Endothelial cell of umbilical vein (primary cell): ENCODE measurements around the gene ZNF30. TPM values are rescaled to one million over a fixed set of nuclear protein-coding genes. Genes with fewer than 3 reads are reported as not detected.

Experiments used
- Bru-seq: library from RNA; stranded (reverse); fragments of 400-500 nt; gene quantifications from one replicate; lab custom pipeline; 2021; lab: Mats Ljungman, UMichigan
- BruChase-seq, 2 experiments: library from RNA; stranded (reverse); fragments of 400-500 nt; gene quantifications; one replicate each; lab custom pipeline; 2021; lab: Mats Ljungman, UMichigan
- BruUV-seq: library from RNA; stranded (reverse); fragments of 400-500 nt; replicated peaks from 2 replicates; lab custom pipeline; 2021; lab: Mats Ljungman, UMichigan
- CTCF ChIA-PET: fragments of 300-600, 350-600 bp; sonication (Branson Sonifier 250); formaldehyde crosslinking; loops from one replicate; lab custom pipeline; 2021; ENCODE audit warnings: antibody characterized with exemption, inconsistent platforms; lab: Charles Lee
- POLR2A ChIA-PET: fragments of 300-600, 350-600 bp; sonication (Branson Sonifier 250); formaldehyde crosslinking; loops from one replicate; lab custom pipeline; 2021; ENCODE audit warnings: antibody characterized with exemption, inconsistent platforms; lab: Charles Lee
- DNase-seq: peaks from one replicate; pipeline ENCODE4 v3.0.0-alpha.2; 2011; ENCODE audit warnings: low read depth, low spot score
- FAIRE-seq: peaks from 2 replicates; lab custom pipeline; 2011; peaks lifted over from hg19 to GRCh38; lab: Jason Lieb, UNC
- H2AFZ ChIP-seq: 2 replicates; pipeline ENCODE4 v1.6.0; 2012; ENCODE audit warnings: low read depth, low read length, control low read depth, inconsistent platforms
- H3K27ac ChIP-seq: 2 replicates; pipeline ENCODE4 v1.5.1; 2011; ENCODE audit warnings: low read depth, mild to moderate bottlenecking, control low read depth, low read length, moderate library complexity; ENCODE audit not compliant: insufficient read depth
- H3K27me3 ChIP-seq, 2 experiments: 2 replicates each; pipeline versions ENCODE4 v1.6.0 to v1.6.1; 2011; ENCODE audit warnings: low read length in 2 of 2, mixed read lengths in 1 of 2; ENCODE audit not compliant: control insufficient read depth in 2 of 2, insufficient read depth in 2 of 2
- H3K36me3 ChIP-seq, 2 experiments: 2 replicates in 1 of 2; 3 replicates in 1 of 2; pipeline ENCODE4 v1.5.1; 2011; ENCODE audit warnings: low read length in 2 of 2, mild to moderate bottlenecking in 1 of 2, moderate library complexity in 1 of 2; ENCODE audit not compliant: control insufficient read depth in 2 of 2, insufficient read depth in 2 of 2; ENCODE audit errors: extremely low read depth in 1 of 2
- H3K4me1 ChIP-seq: 3 replicates; pipeline ENCODE4 v1.5.1; 2011; ENCODE audit warnings: mild to moderate bottlenecking, low read length; ENCODE audit not compliant: control insufficient read depth, insufficient read depth; ENCODE audit errors: extremely low read depth
- H3K4me2 ChIP-seq: 2 replicates; pipeline ENCODE4 v1.6.1; 2011; ENCODE audit warnings: low read length, control low read depth, mixed read lengths; ENCODE audit not compliant: insufficient read depth
- H3K4me3 ChIP-seq, 3 experiments: fragments of 200-600 bp in 1 of 3; sonication (generic), shearing (Covaris generic) in 1 of 3; replicated peaks in 1 of 3; 2 replicates each; pipeline ENCODE4 v1.5.1; 2011 to 2016; ENCODE audit warnings: control low read depth in 3 of 3, low read length in 3 of 3, mild to moderate bottlenecking in 2 of 3, inconsistent platforms in 1 of 3, low read depth in 1 of 3, moderate library complexity in 1 of 3; ENCODE audit not compliant: insufficient read depth in 1 of 3
- H3K79me2 ChIP-seq: 2 replicates; pipeline ENCODE4 v1.6.0; 2012; ENCODE audit warnings: low read length, inconsistent platforms; ENCODE audit not compliant: control insufficient read depth, insufficient read depth
- H3K9ac ChIP-seq: replicated peaks from 2 replicates; pipeline ENCODE3; 2011; ENCODE audit warnings: low read length, control low read depth; ENCODE audit not compliant: insufficient read depth; ENCODE audit errors: extremely low read depth
- H3K9me1 ChIP-seq: replicated peaks from 3 replicates; pipeline ENCODE4 v1.6.0; 2011; ENCODE audit warnings: mild to moderate bottlenecking, low read length; ENCODE audit not compliant: control insufficient read depth, insufficient read depth; ENCODE audit errors: extremely low read depth
- H3K9me3 ChIP-seq: replicated peaks from 2 replicates; pipeline ENCODE4 v1.5.1; 2012; ENCODE audit warnings: low read length, inconsistent platforms; ENCODE audit not compliant: control insufficient read depth, insufficient read depth
- H4K20me1 ChIP-seq: replicated peaks from 2 replicates; pipeline ENCODE3; 2011; ENCODE audit warnings: mild to moderate bottlenecking, low read length; ENCODE audit not compliant: control insufficient read depth, insufficient read depth; ENCODE audit errors: extremely low read depth
- CTCF ChIP-seq, 2 donors: IDR thresholded peaks; 1 replicate in 1 of 2; 2 replicates in 1 of 2; pipeline ENCODE4 v1.5.1; 2011; ENCODE audit warnings: low read length in 2 of 2, mild to moderate bottlenecking in 2 of 2, moderate library complexity in 2 of 2, control low read depth in 1 of 2, inconsistent platforms in 1 of 2, low read depth in 1 of 2; ENCODE audit not compliant: insufficient read depth in 1 of 2; ENCODE audit errors: extremely low read depth in 1 of 2
- EZH2 ChIP-seq: IDR thresholded peaks from 2 replicates; pipeline ENCODE4 v1.6.1; 2012; ENCODE audit warnings: borderline replicate concordance, low read depth, mild to moderate bottlenecking, moderate library complexity, low read length, inconsistent platforms; ENCODE audit not compliant: severe bottlenecking
- FOS ChIP-seq: IDR thresholded peaks from 2 replicates; pipeline ENCODE4 v1.6.1; 2011; ENCODE audit warnings: mild to moderate bottlenecking, low read length, moderate library complexity, borderline replicate concordance; ENCODE audit not compliant: insufficient read depth
- GATA2 ChIP-seq: IDR thresholded peaks from 2 replicates; pipeline ENCODE4 v1.7.0; 2011; ENCODE audit warnings: low read depth, mild to moderate bottlenecking, moderate library complexity, mixed read lengths, low read length; ENCODE audit not compliant: insufficient read length, insufficient read depth
- JUN ChIP-seq: IDR thresholded peaks from 2 replicates; pipeline ENCODE4 v1.6.1; 2011; ENCODE audit warnings: borderline replicate concordance, low read depth; ENCODE audit not compliant: insufficient read length, insufficient read depth
- MAX ChIP-seq: IDR thresholded peaks from 2 replicates; pipeline ENCODE4 v1.6.1; 2011; ENCODE audit not compliant: insufficient read depth, insufficient read length
- MYC ChIP-seq: IDR thresholded peaks from one replicate; pipeline ENCODE4 v1.6.1; 2011; ENCODE audit warnings: mild to moderate bottlenecking, low read depth, low read length
- POLR2A ChIP-seq: IDR thresholded peaks from 2 replicates; pipeline ENCODE4 v1.6.1; 2012; ENCODE audit warnings: low read depth, mild to moderate bottlenecking, control low read depth, low read length
- POLR2AphosphoS5 ChIP-seq: IDR thresholded peaks from 2 replicates; pipeline ENCODE4 v1.6.1; 2012; ENCODE audit warnings: low read depth, mild to moderate bottlenecking, control low read depth, low read length, moderate library complexity; ENCODE audit not compliant: insufficient read depth
- dilution Hi-C: fragments of 300-500 bp; cut with MboI; formaldehyde crosslinking; loops from one replicate; pipeline ENCODE4 v1.15.0; 2019; ENCODE audit warnings: low sequenced_read_pairs; ENCODE audit not compliant: extremely low pct_ligation_motif_present
- intact Hi-C: fragments of 100-400 bp; cut with micrococcal nuclease; formaldehyde crosslinking; loops from one replicate; pipeline ENCODE4 v1.10.0; 2022
- long read RNA-seq: library from polyadenylated mRNA; stranded (forward); transcript quantifications from one replicate; pipeline ENCODE4 v2.0.0, GENCODE V29; 2021
- polyA minus RNA-seq, 3 experiments: library from RNA; depleted of rRNA, polyadenylated mRNA; stranded (reverse); fragments of >200 nt; gene quantifications; 1 replicate in 1 of 3; 2 replicates in 2 of 3; pipeline ENCODE4 v1.2.3, GENCODE V29; 2011
- polyA plus RNA-seq, 4 experiments: library from polyadenylated mRNA; depleted of rRNA in 3 of 4; stranded (reverse) in 3 of 4; unstranded in 1 of 4; fragments of >200 nt; gene quantifications; 2 replicates each; pipeline versions ENCODE4 v1.2.1 to v1.2.3, GENCODE V29; 2011 to 2012; ENCODE audit warnings: missing spikeins in 1 of 4
- total RNA-seq: library from RNA; stranded (reverse); gene quantifications from 2 replicates; pipeline ENCODE4 v1.2.3, GENCODE V29; 2021

Gene ZNF30
- total RNA-seq (3.6 and 4.7 TPM in 2 replicates), polyA plus RNA-seq (1.2 and 1.3 TPM in 2 replicates), polyA minus RNA-seq (2.6 and 3.6 TPM in 2 replicates), Bru-seq, nascent RNA (percentile 49 among the genes with signal in this experiment), BruChase-seq, experiment 1, labeled RNA remaining after a 6-hour chase (percentile 50 among the genes with signal in this experiment), BruChase-seq, experiment 2, labeled RNA remaining after a 2-hour chase (percentile 53 among the genes with signal in this experiment)
- polyA plus RNA-seq (2011; cell fraction: cytosol; rRNA removed), result 2.1 and 2.3 TPM in 2 replicates
- polyA plus RNA-seq (2011; cell fraction: nucleus; rRNA removed), result 2.4 and 2.6 TPM in 2 replicates
- 3.8 and 4.9 TPM in 2 replicates for polyA plus RNA-seq (2012)
- polyA minus RNA-seq (2011; cell fraction: cytosol; rRNA and poly(A)+ RNA removed), result 2.3 TPM
- 2.0 and 2.5 TPM in 2 replicates for polyA minus RNA-seq (2011; cell fraction: nucleus; rRNA and poly(A)+ RNA removed)
- long read RNA-seq, partial matches to known transcripts, result 0 of 9 reads
- long read RNA-seq, other reads (novel, unspliced or antisense), result 7 of 9 reads

- POLR2A ChIA-PET, result interaction anchor here (0.6 to 1.6 kb wide), 3 partner anchors 16 to 249 kb away, joined by 3 to 5 read pairs (median 5); partner anchors contain the start of gene ZNF302
- peak; percentile 97 for FAIRE-seq
- intact Hi-C loops, result loop anchor here (2.0 to 10.0 kb wide), 3 partner anchors 36 to 192 kb away; partner anchors contain the start of genes GRAMD1A and ZNF181
These were observed at the start of gene ZNF30 for GRCh38 chr19:34926685-34927375. Gene ZNF30, plus strand, starts transcription at chr19:34926903. Its CDS starts 3,045 bp downstream, at chr19:34929948.

GRCh38 chr19:34879563-34879962 lies 47.1 kb upstream of the ZNF30 start:
- no peak overlapping the region for H2AFZ ChIP-seq

More at GRCh38 chr19:34926685-34927375, at the start of gene ZNF30:
- Histone ChIP-seq H3K36me3 (no peaks in the 10 kb centered on the region), H3K4me1 (peaks cover 9% of the 10 kb centered on the region), H3K9me1 (no peaks in the 10 kb centered on the region), H3K4me3 (peak within 1 kb of the TSS; percentile 39 to 82 (median 50)), H3K79me2 (no peaks in the 10 kb centered on the region), H3K9ac (peak within 1 kb of the TSS; percentile 30), H3K27me3 (peaks cover 2 to 5% of the 10 kb centered on the region in 2 experiments), H2AFZ (peak within 1 kb of the TSS; percentile 78), H3K9me3 (no peaks in the 10 kb centered on the region), H4K20me1 (no peaks in the 10 kb centered on the region), H3K4me2 (peak within 1 kb of the TSS; percentile 84), H3K27ac (no peak within 1 kb of the TSS)
- DNase-seq, result peak; percentile 92
- no peak for TF ChIP-seq MYC
- TF ChIP-seq POLR2AphosphoS5, result peak; percentile 66
- peak; percentile 71 for TF ChIP-seq POLR2A
- TF ChIP-seq JUN, result no peak
- no TSS peak for BruUV-seq
- dilution Hi-C loops, result no loop called here
- CTCF ChIA-PET, result interaction anchor here (0.8 to 2.0 kb wide), 7 partner anchors 10 to 133 kb away, joined by 3 to 11 read pairs (median 4); no protein-coding TSS in a partner anchor

More at GRCh38 chr19:34879563-34879962, 47.1 kb upstream of the ZNF30 start:
- Histone ChIP-seq H3K4me2 (no peak overlapping the region), H3K27me3 (no peaks in the 10 kb centered on the region), H3K9ac (no peak overlapping the region), H4K20me1 (no peaks in the 10 kb centered on the region), H3K27ac (no peak overlapping the region), H3K4me3 (no peak overlapping the region), H3K79me2 (no peaks in the 10 kb centered on the region), H3K9me1 (no peaks in the 10 kb centered on the region), H3K36me3 (no peaks in the 10 kb centered on the region), H3K9me3 (no peaks in the 10 kb centered on the region), H3K4me1 (no peaks in the 10 kb centered on the region)
- TF ChIP-seq MYC (no peak), POLR2A (no peak), EZH2 (no peak), MAX (no peak), FOS (no peak), GATA2 (no peak), POLR2AphosphoS5 (no peak), JUN (no peak), CTCF (IDR thresholded peaks at IDR 0.05; ENCODE audit: extremely low read depth in 1 of 2, insufficient read depth in 1 of 2, low read depth in 1 of 2, low read length in 2 of 2) (no peak)
- ChIA-PET CTCF (no interaction called here), POLR2A (no interaction called here)
- FAIRE-seq (no peak), DNase-seq (no peak)
- intact Hi-C loops (no loop called here), dilution Hi-C loops (no loop called here)
- BruUV-seq, result no TSS peak
